ENCODE measurements around the gene RPTOR. TPM values are rescaled to one million over a fixed set of nuclear protein-coding genes. Genes with fewer than 3 reads are reported as not detected.

RPTOR gene
- total RNA-seq, 1 donor from 2014 or later, result 18.8 TPM

GRCh38 chr17:80822021-80822699, 277.5 kb downstream of the RPTOR start:
- DNase-seq (ENCODE audit: low spot score) (no peak), ATAC-seq (no peak)

- ATAC-seq (no peak), DNase-seq (ENCODE audit: low spot score) (no peak)
Measured at GRCh38 chr17:80822700-80823410, 278.2 kb downstream of the RPTOR start.

GRCh38 chr17:80824549-80825470, 280.2 kb downstream of the RPTOR start:
- ATAC-seq, result no peak
- no peak for DNase-seq (ENCODE audit: low spot score)

- ATAC-seq, result peak; percentile 42
Measured at GRCh38 chr17:80825471-80826345, 281.1 kb downstream of the RPTOR start.

GRCh38 chr17:80826346-80826954, 281.8 kb downstream of the RPTOR start:
- no peak for DNase-seq (ENCODE audit: low spot score)
- ATAC-seq, result peak; percentile 18

More at GRCh38 chr17:80825471-80826345, 281.1 kb downstream of the RPTOR start:
- no peak for DNase-seq (ENCODE audit: low spot score)

GRCh38 chr17:80826955-80827645, 282.5 kb downstream of the RPTOR start:
- ATAC-seq (peak; percentile 38), DNase-seq (ENCODE audit: low spot score) (no peak)

GRCh38 chr17:80827646-80828643, 283.3 kb downstream of the RPTOR start:
- no peak for DNase-seq (ENCODE audit: low spot score)
- ATAC-seq, result no peak

GRCh38 chr17:80829166-80829813, 284.7 kb downstream of the RPTOR start:
- no peak for DNase-seq (ENCODE audit: low spot score)
- ATAC-seq, result no peak

- DNase-seq (ENCODE audit: low spot score), result no peak
- ATAC-seq, result no peak
Measured at GRCh38 chr17:80830020-80830780, 285.6 kb downstream of the RPTOR start.

- ATAC-seq (no peak), DNase-seq (ENCODE audit: low spot score) (no peak)
Measured at GRCh38 chr17:80831491-80831890, 286.9 kb downstream of the RPTOR start.

GRCh38 chr17:80832266-80832676, 287.6 kb downstream of the RPTOR start:
- no peak for DNase-seq (ENCODE audit: low spot score)
- ATAC-seq, result no peak

GRCh38 chr17:80832888-80833583, 288.4 kb downstream of the RPTOR start:
- DNase-seq (ENCODE audit: low spot score) (peak; percentile 59), ATAC-seq (peak; percentile 83)

GRCh38 chr17:80833952-80834892, 289.6 kb downstream of the RPTOR start:
- no peak for ATAC-seq
- DNase-seq (ENCODE audit: low spot score), result no peak

GRCh38 chr17:80834893-80835275, 290.2 kb downstream of the RPTOR start:
- ATAC-seq, result no peak
- no peak for DNase-seq (ENCODE audit: low spot score)
